OCI-LY7 (cell line): ENCODE data around the gene KIRREL3.

Source experiments
- EZH2phosphoT487 ChIP-seq: fragments of 200-600 bp; sonication (generic); IDR thresholded peaks from 2 replicates; pipeline ENCODE4 v1.6.1; 2018; ENCODE audit warnings: low read depth, borderline replicate concordance, mild to moderate bottlenecking, mixed run types, antibody characterized with exemption, low read length, moderate library complexity, mixed read lengths
- TF ChIP-seq, protein P1 (sequence below): fragments of 200-600 bp; sonication (generic); conservative IDR thresholded peaks from 2 replicates; pipeline ENCODE4 v1.5.1; 2014; ENCODE audit warnings: mild to moderate bottlenecking, antibody characterized with exemption, low read length, moderate library complexity, mixed read lengths

DNA sequence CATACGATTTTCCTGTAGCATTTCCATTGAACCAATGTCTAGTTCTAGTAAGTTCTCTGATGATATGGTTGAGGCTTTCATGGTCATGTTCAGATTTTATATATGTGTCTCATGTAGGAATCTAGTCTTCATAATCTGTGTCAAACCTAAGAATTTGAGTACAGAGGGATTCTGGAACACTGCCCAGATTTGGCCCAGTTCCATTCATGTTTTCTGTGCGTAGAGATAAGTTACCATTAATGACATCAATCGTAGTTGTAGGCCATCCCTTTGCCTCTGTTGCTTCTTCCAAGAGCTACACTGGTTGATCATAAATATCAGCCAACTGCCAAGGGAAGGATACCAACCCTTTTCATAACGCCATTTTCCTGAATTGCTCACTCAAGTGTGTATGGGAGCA lies 621.8 kb downstream of the KIRREL3 start:
- TF ChIP-seq, protein P1, sequence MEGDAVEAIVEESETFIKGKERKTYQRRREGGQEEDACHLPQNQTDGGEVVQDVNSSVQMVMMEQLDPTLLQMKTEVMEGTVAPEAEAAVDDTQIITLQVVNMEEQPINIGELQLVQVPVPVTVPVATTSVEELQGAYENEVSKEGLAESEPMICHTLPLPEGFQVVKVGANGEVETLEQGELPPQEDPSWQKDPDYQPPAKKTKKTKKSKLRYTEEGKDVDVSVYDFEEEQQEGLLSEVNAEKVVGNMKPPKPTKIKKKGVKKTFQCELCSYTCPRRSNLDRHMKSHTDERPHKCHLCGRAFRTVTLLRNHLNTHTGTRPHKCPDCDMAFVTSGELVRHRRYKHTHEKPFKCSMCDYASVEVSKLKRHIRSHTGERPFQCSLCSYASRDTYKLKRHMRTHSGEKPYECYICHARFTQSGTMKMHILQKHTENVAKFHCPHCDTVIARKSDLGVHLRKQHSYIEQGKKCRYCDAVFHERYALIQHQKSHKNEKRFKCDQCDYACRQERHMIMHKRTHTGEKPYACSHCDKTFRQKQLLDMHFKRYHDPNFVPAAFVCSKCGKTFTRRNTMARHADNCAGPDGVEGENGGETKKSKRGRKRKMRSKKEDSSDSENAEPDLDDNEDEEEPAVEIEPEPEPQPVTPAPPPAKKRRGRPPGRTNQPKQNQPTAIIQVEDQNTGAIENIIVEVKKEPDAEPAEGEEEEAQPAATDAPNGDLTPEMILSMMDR: no peak
- no peak for TF ChIP-seq EZH2phosphoT487
